Measurements from ENCODE around the gene PPP1R14B. TPM values are rescaled to one million over a fixed set of nuclear protein-coding genes. Genes with fewer than 3 reads are reported as not detected.

Gene PPP1R14B
- total RNA-seq, 1 experiment from 2014 or later: 435 TPM

- ChIA-PET POLR2A (ENCODE audit: unreplicated experiment) (no interaction called here), CTCF (no interaction called here)
- Histone ChIP-seq H3K27ac (no peak overlapping the region), H2AFZ (no peak overlapping the region), H3K4me2 (no peak overlapping the region), H3K4me3 (no peak overlapping the region), H3K27me3 (ENCODE audit: insufficient read depth, low read depth) (no peaks in the 10 kb centered on the region), H3K36me3 (ENCODE audit: low read depth) (no peaks in the 10 kb centered on the region), H3K9me3 (ENCODE audit: insufficient read depth, low read depth) (no peaks in the 10 kb centered on the region), H3F3A (ENCODE audit: insufficient read depth, low read depth) (peaks cover 33% of the 10 kb centered on the region), H3K9me2 (ENCODE audit: insufficient read depth) (no peaks in the 10 kb centered on the region), H3K4me1 (replicated peaks; ENCODE audit: insufficient read depth) (no peaks in the 10 kb centered on the region), H3K79me2 (ENCODE audit: low read depth) (no peaks in the 10 kb centered on the region), H4K20me1 (ENCODE audit: insufficient read depth) (no peaks in the 10 kb centered on the region; the same call in 1 of the 2 replicates)
- BruUV-seq (replicated peaks): no TSS peak
- intact Hi-C loops (cut with micrococcal nuclease; ENCODE audit: unreplicated experiment): no loop called here
- no peak for DNase-seq
- TF ChIP-seq EZH2 (IDR thresholded peaks at IDR 0.05; ENCODE audit: low read depth): no peak
- TF ChIP-seq, protein P1, sequence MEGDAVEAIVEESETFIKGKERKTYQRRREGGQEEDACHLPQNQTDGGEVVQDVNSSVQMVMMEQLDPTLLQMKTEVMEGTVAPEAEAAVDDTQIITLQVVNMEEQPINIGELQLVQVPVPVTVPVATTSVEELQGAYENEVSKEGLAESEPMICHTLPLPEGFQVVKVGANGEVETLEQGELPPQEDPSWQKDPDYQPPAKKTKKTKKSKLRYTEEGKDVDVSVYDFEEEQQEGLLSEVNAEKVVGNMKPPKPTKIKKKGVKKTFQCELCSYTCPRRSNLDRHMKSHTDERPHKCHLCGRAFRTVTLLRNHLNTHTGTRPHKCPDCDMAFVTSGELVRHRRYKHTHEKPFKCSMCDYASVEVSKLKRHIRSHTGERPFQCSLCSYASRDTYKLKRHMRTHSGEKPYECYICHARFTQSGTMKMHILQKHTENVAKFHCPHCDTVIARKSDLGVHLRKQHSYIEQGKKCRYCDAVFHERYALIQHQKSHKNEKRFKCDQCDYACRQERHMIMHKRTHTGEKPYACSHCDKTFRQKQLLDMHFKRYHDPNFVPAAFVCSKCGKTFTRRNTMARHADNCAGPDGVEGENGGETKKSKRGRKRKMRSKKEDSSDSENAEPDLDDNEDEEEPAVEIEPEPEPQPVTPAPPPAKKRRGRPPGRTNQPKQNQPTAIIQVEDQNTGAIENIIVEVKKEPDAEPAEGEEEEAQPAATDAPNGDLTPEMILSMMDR (conservative IDR thresholded peaks at IDR 0.05): no peak
These were observed 27.4 kb downstream of the PPP1R14B start for GRCh38 chr11:64219354-64219684.

DNA sequence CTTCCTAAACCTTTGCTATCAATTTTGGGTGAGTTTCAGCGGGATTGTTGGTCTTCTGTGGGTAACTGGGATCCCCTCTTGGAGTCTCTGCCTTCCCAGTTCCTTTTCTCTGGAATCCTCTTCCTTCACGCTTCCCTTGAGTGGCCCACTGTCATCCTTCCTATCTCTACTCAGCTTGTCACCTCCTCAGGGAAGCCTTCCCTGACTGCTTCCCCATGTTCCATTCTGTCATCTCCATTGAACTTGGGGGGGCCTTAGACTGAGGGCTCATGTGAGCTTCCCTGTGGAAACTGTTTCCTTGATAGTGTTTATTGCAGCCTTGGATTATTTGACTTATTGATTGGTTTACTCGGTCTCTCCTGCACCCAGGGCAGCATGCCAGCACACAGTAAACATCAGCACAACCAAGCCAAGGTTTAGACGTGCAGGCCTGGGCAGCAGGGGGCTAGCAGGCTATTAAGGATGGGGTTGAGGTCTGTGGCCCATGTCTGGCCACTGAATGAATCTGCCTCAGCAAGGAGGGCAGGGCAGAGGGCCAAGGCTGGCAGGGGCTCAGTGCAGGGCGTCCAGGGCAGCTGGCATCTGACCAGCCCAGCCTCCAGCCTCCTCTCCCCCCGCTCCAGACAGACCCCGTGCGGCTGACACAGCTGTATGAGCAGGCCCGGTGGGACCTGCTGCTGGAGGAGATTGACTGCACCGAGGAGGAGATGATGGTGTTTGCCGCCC is 28.0 kb downstream of the PPP1R14B start:
- no peak overlapping the region for H3K4me2 ChIP-seq
- peaks cover 31% of the 10 kb centered on the region for H3F3A ChIP-seq (ENCODE audit: insufficient read depth, low read depth)
- no peaks in the 10 kb centered on the region; the same call in 1 of the 2 replicates for H4K20me1 ChIP-seq (ENCODE audit: insufficient read depth)
- ChIA-PET POLR2A (ENCODE audit: unreplicated experiment) (no interaction called here), CTCF (no interaction called here)
- no peak for DNase-seq
- intact Hi-C loops (cut with micrococcal nuclease; ENCODE audit: unreplicated experiment): no loop called here
- no peak overlapping the region for H3K4me3 ChIP-seq
- TF ChIP-seq, protein P1 (conservative IDR thresholded peaks at IDR 0.05): no peak
- TF ChIP-seq EZH2 (IDR thresholded peaks at IDR 0.05; ENCODE audit: low read depth): no peak
- H3K36me3 ChIP-seq (ENCODE audit: low read depth): no peaks in the 10 kb centered on the region
- H3K79me2 ChIP-seq (ENCODE audit: low read depth): no peaks in the 10 kb centered on the region
- no peaks in the 10 kb centered on the region for H3K4me1 ChIP-seq (replicated peaks; ENCODE audit: insufficient read depth)
- H3K9me3 ChIP-seq (ENCODE audit: insufficient read depth, low read depth): no peaks in the 10 kb centered on the region
- no peak overlapping the region for H3K27ac ChIP-seq
- H3K9me2 ChIP-seq (ENCODE audit: insufficient read depth): no peaks in the 10 kb centered on the region
- H2AFZ ChIP-seq: no peak overlapping the region
- no peaks in the 10 kb centered on the region for H3K27me3 ChIP-seq (ENCODE audit: insufficient read depth, low read depth)
- no TSS peak for BruUV-seq (replicated peaks)

- intact Hi-C loops (cut with micrococcal nuclease; ENCODE audit: unreplicated experiment): no loop called here
- ChIA-PET CTCF (interaction anchor here (0.6 kb wide), 1 partner anchor 13 kb away, joined by 3 read pairs; no protein-coding TSS in a partner anchor), POLR2A (ENCODE audit: unreplicated experiment) (no interaction called here)
- H3K36me3 ChIP-seq (ENCODE audit: low read depth): no peaks in the 10 kb centered on the region
- peaks cover 34% of the 10 kb centered on the region for H3F3A ChIP-seq (ENCODE audit: insufficient read depth, low read depth)
- TF ChIP-seq EZH2 (IDR thresholded peaks at IDR 0.05; ENCODE audit: low read depth): no peak
- TF ChIP-seq, protein P1 (conservative IDR thresholded peaks at IDR 0.05): no peak
- H3K79me2 ChIP-seq (ENCODE audit: low read depth): no peaks in the 10 kb centered on the region
- no peak overlapping the region for H2AFZ ChIP-seq
- H3K9me3 ChIP-seq (ENCODE audit: insufficient read depth, low read depth): no peaks in the 10 kb centered on the region
- H3K9me2 ChIP-seq (ENCODE audit: insufficient read depth): no peaks in the 10 kb centered on the region
- no peak overlapping the region for H3K4me3 ChIP-seq
- no peak for DNase-seq
- no peaks in the 10 kb centered on the region for H3K27me3 ChIP-seq (ENCODE audit: insufficient read depth, low read depth)
- H3K4me2 ChIP-seq: no peak overlapping the region
- H4K20me1 ChIP-seq (ENCODE audit: insufficient read depth): no peaks in the 10 kb centered on the region
- BruUV-seq (replicated peaks): no TSS peak
- no peaks in the 10 kb centered on the region for H3K4me1 ChIP-seq (replicated peaks; ENCODE audit: insufficient read depth)
- no peak overlapping the region for H3K27ac ChIP-seq
These were observed 29.9 kb downstream of the PPP1R14B start for GRCh38 chr11:64216879-64217278.
